NCI-H2107 treated with DMSO at 0.1 percent for 48 hours (cell line): Measurements from ENCODE around the gene MAK.
"Not testable (repeated sequence)": the region's sequence is repeated elsewhere in the genome, so short reads cannot be mapped to it uniquely, and the experiment has no call there.

Experiments
- DNase-seq: peaks from one replicate; lab custom pipeline; 2025; ENCODE audit not compliant: unreplicated experiment; lab: John Stamatoyannopoulos, UW

The MAK gene

GRCh38 chr6:10792101-10792500 lies 46.2 kb downstream of the MAK start:
- no peak for DNase-seq

GRCh38 chr6:10791673-10792072 lies 46.7 kb downstream of the MAK start:
- no peak for DNase-seq

DNA sequence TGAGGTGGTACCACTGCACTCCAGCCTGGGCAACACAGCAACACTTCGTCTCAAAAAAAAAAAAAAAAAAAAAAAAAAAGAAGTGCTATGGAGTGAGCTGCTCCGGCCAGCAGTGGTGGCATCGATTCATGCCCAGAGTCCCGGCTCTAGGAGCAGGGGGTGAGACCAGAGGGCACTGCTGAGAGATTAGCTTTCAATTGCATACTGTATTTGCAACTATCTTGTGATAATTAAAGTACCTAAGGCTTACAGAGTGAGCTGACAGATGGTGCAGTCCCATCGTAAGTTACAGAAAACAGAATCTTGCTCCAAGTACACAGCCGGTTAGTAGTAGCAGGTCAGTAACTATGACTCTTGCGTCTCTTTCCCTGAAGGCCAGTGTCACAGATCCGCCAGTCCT lies 59.3 kb downstream of the MAK start:
- DNase-seq = no peak

GRCh38 chr6:10778230-10778629 lies 60.1 kb downstream of the MAK start:
- DNase-seq = no peak

GRCh38 chr6:10771371-10771894 lies 66.9 kb downstream of the MAK start:
- peak; percentile 9 for DNase-seq

DNA sequence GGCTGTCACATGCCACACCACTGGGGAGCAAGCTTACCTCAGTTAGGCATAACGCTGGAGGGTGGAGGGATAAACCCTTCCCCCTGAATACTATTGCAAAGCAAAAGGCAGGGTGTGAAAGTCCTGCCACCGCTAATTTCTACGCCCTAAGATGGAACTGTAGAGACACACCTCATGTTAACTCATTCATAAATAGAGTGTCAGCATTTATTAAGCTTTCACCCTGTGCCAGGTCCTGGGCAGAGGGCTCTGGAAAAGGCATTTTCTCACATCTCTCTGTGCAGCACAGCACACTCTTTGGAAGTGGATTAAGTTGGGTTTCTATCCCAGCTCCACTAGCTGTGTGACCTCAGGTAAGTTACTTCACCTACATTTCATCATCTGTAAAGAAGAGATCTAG lies 68.9 kb downstream of the MAK start:
- no peak for DNase-seq

DNA sequence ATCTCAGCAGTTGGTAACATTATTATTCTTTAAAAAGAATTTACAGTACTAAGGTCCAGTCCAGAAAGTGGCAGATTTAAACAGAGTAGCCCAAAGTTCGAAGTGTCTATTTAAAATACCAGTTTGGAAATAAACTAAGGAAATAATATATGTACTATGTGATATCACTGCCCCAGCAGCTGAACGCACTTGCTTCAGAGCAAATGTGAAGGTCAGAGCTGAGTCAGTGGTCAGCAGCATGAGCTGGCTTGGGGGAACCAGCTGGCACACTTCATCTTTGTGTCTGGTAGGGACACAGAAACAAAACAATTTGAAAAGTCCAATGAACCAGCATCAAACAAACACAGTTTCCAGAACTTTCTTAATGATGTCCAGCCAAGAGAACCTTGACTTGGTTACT lies 75.3 kb downstream of the MAK start:
- DNase-seq = no peak

GRCh38 chr6:10759884-10760329 lies 78.4 kb downstream of the MAK start:
- no peak for DNase-seq

DNA sequence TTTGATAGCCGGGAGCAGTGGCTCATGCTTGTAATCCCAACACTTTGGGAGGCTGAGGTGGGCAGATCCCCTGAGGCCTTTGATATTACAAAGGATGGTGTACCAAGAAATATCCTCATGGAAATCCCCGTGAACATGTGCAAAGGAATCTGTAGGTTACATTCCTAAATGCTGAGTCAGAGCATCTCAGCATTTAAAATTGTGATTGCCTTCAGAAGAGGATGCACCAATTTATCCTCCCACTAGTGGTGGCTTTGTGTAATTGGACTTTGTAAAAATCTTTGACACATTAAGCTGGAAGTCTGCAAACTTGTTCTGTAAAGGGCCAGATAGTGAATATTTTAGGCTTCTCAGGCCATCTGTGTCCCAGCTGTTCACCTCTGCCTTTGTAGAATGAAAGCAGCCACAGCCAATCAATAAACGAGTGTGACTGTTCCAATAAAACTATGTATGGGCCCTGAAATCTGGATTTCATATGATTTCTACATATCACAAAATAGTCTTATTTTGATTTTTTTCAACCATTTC lies 79.0 kb downstream of the MAK start:
- DNase-seq = no peak

- no peak for DNase-seq
Measured at GRCh38 chr6:10756085-10756484, 82.3 kb downstream of the MAK start.

GRCh38 chr6:10751757-10752156 lies 86.6 kb downstream of the MAK start:
- DNase-seq = not testable (repeated sequence)

DNA sequence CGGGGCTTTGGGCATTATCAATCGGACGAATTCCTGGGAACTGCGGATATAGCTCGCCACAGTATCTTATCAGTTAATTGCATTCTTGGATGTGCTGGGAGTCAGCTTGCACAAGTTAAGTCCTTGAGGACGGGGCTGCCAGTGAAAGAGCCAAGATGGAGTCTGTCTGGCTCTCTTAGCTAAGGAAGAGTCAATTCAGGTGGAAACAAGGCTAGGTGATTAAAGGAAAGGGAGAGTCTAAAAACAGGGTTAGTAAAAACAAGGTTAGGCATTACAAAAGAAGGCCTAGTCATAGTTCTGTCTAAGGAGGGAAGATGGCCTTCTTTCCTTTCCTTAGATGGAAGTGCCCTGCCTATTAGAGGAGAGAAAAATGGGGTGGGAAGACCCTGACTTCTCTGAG lies 87.8 kb downstream of the MAK start:
- not testable (repeated sequence) for DNase-seq

GRCh38 chr6:10749734-10750133 lies 88.6 kb downstream of the MAK start:
- DNase-seq = no peak

- peak; percentile 85 for DNase-seq
Measured at GRCh38 chr6:10747251-10747972, 90.9 kb downstream of the MAK start, which contains the start of gene TMEM14B. TMEM14B (plus strand) TSS chr6:10747805; CDS start chr6:10749246, 1,441 bp downstream.

DNA sequence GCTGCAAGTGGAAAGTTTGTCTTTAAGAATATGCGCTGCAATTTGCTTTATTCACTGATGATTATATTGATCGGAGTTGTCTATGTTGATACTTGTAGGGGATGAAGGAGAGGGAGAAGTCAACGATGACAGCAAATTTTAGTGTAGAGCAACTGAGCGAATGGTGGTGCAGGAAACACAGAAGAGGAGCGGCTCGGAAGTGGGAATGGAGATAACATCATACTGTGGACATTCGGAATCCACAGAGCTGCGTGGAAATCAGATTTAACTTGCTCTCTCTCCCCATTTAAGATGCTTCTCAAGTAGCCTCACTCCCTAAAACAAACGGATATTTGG lies 91.5 kb downstream of the MAK start:
- DNase-seq = no peak

- no peak for DNase-seq
Measured at GRCh38 chr6:10745116-10745515, 93.2 kb downstream of the MAK start.

DNA sequence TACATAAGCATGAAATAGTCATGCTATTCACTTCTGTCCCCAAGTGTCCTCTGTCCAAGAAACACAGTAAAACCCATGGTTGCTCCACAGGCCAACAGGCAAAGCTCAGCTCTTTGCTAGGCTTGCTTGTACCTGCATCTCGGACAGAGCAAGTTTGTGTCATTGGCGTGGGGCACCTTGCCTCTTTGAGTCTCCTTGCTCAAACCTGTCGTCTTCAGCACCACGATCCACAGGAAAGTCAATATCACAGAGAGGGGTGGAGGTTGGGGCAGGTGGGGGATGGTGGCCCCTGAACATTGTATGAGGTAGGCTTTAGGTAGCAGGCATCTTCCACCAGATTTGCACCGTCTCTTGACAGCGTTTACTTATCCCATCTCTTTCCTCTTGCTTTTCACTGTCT lies 94.8 kb downstream of the MAK start:
- DNase-seq = no peak

DNA sequence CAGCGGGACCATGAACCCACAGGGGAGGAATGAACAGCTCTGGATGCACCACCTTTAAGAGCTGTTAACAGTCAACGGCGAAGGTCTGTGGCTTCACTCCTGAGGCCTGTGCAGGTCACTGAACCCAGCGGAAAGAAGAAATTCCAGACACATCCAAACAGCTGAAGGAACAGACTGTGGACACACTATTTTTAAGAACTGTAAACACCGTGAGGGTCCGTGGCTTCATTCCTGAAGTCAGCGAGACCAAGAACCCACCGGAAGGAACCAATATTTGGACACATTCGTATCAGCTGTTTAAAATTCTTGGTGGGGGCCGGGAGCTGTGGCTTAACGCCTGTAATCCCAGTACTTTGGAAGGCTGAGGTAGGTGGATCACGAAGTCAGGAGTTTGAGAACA lies 96.1 kb downstream of the MAK start:
- DNase-seq = no peak

DNA sequence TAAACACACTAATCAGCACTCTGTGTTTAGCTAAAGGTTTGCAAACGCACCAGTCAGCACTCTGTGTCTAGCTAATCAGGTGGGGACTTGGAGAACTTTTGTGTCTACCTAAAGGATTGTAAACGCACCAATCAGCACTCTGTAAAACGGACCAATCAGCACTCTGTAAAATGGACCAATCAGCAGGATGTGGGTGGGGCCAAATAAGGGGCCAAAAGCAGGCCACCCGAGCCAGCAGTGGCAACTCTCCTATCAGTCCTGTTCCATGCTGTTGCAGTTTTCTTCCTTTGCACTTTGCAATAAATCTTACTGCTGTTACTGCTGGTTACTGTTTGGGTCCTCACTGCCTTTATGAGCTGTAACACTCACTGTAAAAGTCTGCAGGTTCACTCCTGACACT lies 96.7 kb downstream of the MAK start:
- not testable (repeated sequence) for DNase-seq

DNA sequence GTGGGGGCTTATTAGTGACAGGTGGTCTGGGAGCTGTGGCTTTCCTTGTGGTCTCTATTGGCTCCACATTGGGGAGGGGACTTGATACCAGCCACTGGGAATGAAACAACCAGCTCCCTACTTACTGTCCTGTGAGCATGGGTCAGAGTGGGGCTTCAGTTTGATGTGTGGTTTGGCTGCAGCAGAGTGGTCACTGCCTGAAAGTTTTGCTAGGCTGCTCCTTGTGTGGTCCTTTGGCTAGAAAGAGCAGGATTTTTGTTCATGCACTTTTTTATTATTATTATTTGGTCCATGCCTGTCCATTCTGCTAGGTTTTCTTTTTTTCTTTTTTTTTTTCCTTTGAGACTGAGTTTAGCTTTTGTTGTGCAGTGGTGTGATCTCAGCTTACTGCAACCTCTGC lies 98.3 kb downstream of the MAK start:
- DNase-seq = no peak

GRCh38 chr6:10736731-10737130 lies 101.6 kb downstream of the MAK start:
- no peak for DNase-seq

DNA sequence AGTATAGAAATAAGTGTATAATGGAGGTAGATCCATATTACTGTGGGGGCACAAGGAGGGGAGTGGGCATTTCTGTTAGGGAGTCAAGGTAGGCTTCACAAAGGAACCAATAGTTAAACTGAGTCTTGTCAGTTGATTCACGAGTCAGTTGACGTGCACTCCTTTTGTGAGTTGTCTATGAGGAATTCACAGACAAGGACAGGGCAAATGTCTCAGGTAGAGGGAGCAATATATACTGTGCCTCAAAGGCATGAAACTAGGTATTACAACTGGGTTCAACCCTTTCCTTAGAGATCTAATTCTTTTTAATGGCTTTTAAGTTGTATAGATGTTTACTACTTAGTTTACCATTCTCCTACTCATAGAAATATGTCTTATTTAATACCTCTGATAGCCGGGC lies 104.5 kb downstream of the MAK start:
- no peak for DNase-seq
